MM.1S (cell line): Measurements from ENCODE around the gene LRRC34.

Experiments
- CTCF ChIP-seq: fragments of 300-600 bp; sonication (generic); IDR thresholded peaks from 2 replicates; pipeline ENCODE4 v1.5.1; 2016; ENCODE audit warnings: antibody characterized with exemption, low read length, mixed read lengths
- EZH2 ChIP-seq: fragments of 300-600 bp; sonication (generic); optimal IDR thresholded peaks from 2 replicates; pipeline ENCODE3; 2017; ENCODE audit warnings: low read depth, mild to moderate bottlenecking, antibody characterized with exemption, low read length, mixed read lengths
- EZH2phosphoT487 ChIP-seq: fragments of 300-600 bp; sonication (generic); IDR thresholded peaks from 2 replicates; pipeline ENCODE4 v1.6.1; 2018; ENCODE audit warnings: antibody characterized with exemption, low read length

GRCh38 chr3:169772305-169772896 is 40.3 kb downstream of the LRRC34 start:
- TF ChIP-seq CTCF (no peak), EZH2 (no peak), EZH2phosphoT487 (no peak)
